Frontal cortex (tissue), 4 donors: ENCODE results near the gene NCK2. TPM values are rescaled to one million over a fixed set of nuclear protein-coding genes. Genes with fewer than 3 reads are reported as not detected.

Experiments used
- DNase-seq, 2 donors: peaks; one replicate each; pipeline ENCODE4 v3.0.0; 2012; ENCODE audit warnings: low spot score in 2 of 2
- FAIRE-seq: peaks from 2 replicates; lab custom pipeline; 2012; peaks lifted over from hg19 to GRCh38; lab: Jason Lieb, UNC
- total RNA-seq: library from RNA; depleted of rRNA; stranded (reverse); fragments of >200 nt; gene quantifications from one replicate; pipeline ENCODE4 v1.2.3, GENCODE V29; 2014
- donor health status: control.
- donor health status: control.
- donor health status: control.

Gene NCK2
- total RNA-seq, 1 donor from 2014 or later = 84.8 TPM

- FAIRE-seq (no peak), DNase-seq (no peak)
These were observed 160.2 kb downstream of the NCK2 start for GRCh38 chr2:105904938-105905337.

GRCh38 chr2:105906481-105906880 lies 161.8 kb downstream of the NCK2 start:
- no peak for FAIRE-seq
- no peak for DNase-seq

- FAIRE-seq = no peak
- no peak for DNase-seq
These were observed 162.5 kb downstream of the NCK2 start for GRCh38 chr2:105907184-105907583.

- no peak for FAIRE-seq
These were observed 164.5 kb downstream of the NCK2 start for GRCh38 chr2:105909215-105909614.

GRCh38 chr2:105910497-105911238 lies 166.0 kb downstream of the NCK2 start:
- DNase-seq (no peak), FAIRE-seq (no peak)

More at GRCh38 chr2:105909215-105909614, 164.5 kb downstream of the NCK2 start:
- no peak for DNase-seq

- FAIRE-seq (no peak), DNase-seq (no peak)
These were observed 166.7 kb downstream of the NCK2 start for GRCh38 chr2:105911425-105911824.

GRCh38 chr2:105912081-105912480 lies 167.4 kb downstream of the NCK2 start:
- DNase-seq (no peak), FAIRE-seq (no peak)

GRCh38 chr2:105915005-105915558 lies 170.4 kb downstream of the NCK2 start:
- no peak for DNase-seq
- FAIRE-seq = no peak

- no peak for FAIRE-seq
These were observed 172.5 kb downstream of the NCK2 start for GRCh38 chr2:105917226-105917625.

GRCh38 chr2:105917688-105918087 lies 173.0 kb downstream of the NCK2 start:
- no peak for DNase-seq
- FAIRE-seq = no peak

More at GRCh38 chr2:105917226-105917625, 172.5 kb downstream of the NCK2 start:
- no peak for DNase-seq

- FAIRE-seq (no peak), DNase-seq (no peak)
These were observed 174.6 kb downstream of the NCK2 start for GRCh38 chr2:105919191-105919811.

GRCh38 chr2:105919826-105920225 lies 175.1 kb downstream of the NCK2 start:
- no peak for FAIRE-seq
- DNase-seq = no peak

GRCh38 chr2:105924271-105924670 lies 179.6 kb downstream of the NCK2 start:
- DNase-seq = no peak
- no peak for FAIRE-seq

GRCh38 chr2:105924932-105925331 lies 180.2 kb downstream of the NCK2 start:
- no peak for FAIRE-seq
- no peak for DNase-seq

- FAIRE-seq = no peak
These were observed 180.7 kb downstream of the NCK2 start for GRCh38 chr2:105925390-105925789.

GRCh38 chr2:105926960-105927678 lies 182.4 kb downstream of the NCK2 start:
- FAIRE-seq (no peak), DNase-seq (no peak)

More at GRCh38 chr2:105925390-105925789, 180.7 kb downstream of the NCK2 start:
- no peak for DNase-seq

- DNase-seq = no peak
- no peak for FAIRE-seq
These were observed 183.4 kb downstream of the NCK2 start for GRCh38 chr2:105928086-105928485.

GRCh38 chr2:105928563-105928962 lies 183.9 kb downstream of the NCK2 start:
- no peak for DNase-seq
- no peak for FAIRE-seq

- DNase-seq (no peak), FAIRE-seq (no peak)
These were observed 184.8 kb downstream of the NCK2 start for GRCh38 chr2:105929516-105929915.

- DNase-seq (no peak), FAIRE-seq (no peak)
These were observed 187.9 kb downstream of the NCK2 start for GRCh38 chr2:105932582-105932981.

- no peak for DNase-seq
- FAIRE-seq = no peak
These were observed 189.2 kb downstream of the NCK2 start for GRCh38 chr2:105933906-105934305.
